Measurements from ENCODE around the gene FAM3C.

Gene FAM3C

GRCh38 chr7:121410829-121411596 lies 14.9 kb upstream of the FAM3C start:
- TF ChIP-seq ISL1 (CRISPR knock-in tag; IDR thresholded peaks at IDR 0.05) (no peak), TSHZ2 (CRISPR knock-in tag; IDR thresholded peaks at IDR 0.05) (no peak), POU6F1 (CRISPR knock-in tag; IDR thresholded peaks at IDR 0.05; ENCODE audit: borderline replicate concordance, low read depth) (no peak), ESRRG (CRISPR knock-in tag; IDR thresholded peaks at IDR 0.05) (no peak), CSDC2 (CRISPR knock-in tag; IDR thresholded peaks at IDR 0.05) (no peak), SNAI2 (CRISPR knock-in tag; IDR thresholded peaks at IDR 0.05) (no peak), ZNF8 (CRISPR knock-in tag; IDR thresholded peaks at IDR 0.05) (no peak), ZNF70 (CRISPR knock-in tag; IDR thresholded peaks at IDR 0.05) (no peak), ARNTL (CRISPR knock-in tag; IDR thresholded peaks at IDR 0.05; ENCODE audit: borderline replicate concordance, low read depth) (no peak), PATZ1 (CRISPR knock-in tag; IDR thresholded peaks at IDR 0.05; ENCODE audit: borderline replicate concordance) (no peak), ZFP30 (CRISPR knock-in tag; IDR thresholded peaks at IDR 0.05) (no peak), TCF4 (CRISPR knock-in tag; IDR thresholded peaks at IDR 0.05; ENCODE audit: borderline replicate concordance) (no peak), PPARA (CRISPR knock-in tag; IDR thresholded peaks at IDR 0.05; ENCODE audit: borderline replicate concordance) (no peak), GLIS3 (CRISPR knock-in tag; IDR thresholded peaks at IDR 0.05) (no peak), CREB5 (CRISPR knock-in tag; IDR thresholded peaks at IDR 0.05; ENCODE audit: low read depth) (no peak), BACH2 (CRISPR knock-in tag; IDR thresholded peaks at IDR 0.05; ENCODE audit: borderline replicate concordance) (no peak)
- ATAC-seq: no peak

GRCh38 chr7:121406944-121407343 lies 10.8 kb upstream of the FAM3C start:
- TF ChIP-seq OSR1 (CRISPR knock-in tag; IDR thresholded peaks at IDR 0.05): no peak
- no peak for TF ChIP-seq TOX (CRISPR knock-in tag; IDR thresholded peaks at IDR 0.05; ENCODE audit: borderline replicate concordance)
- no peak for TF ChIP-seq ISL1 (CRISPR knock-in tag; IDR thresholded peaks at IDR 0.05)
- no peak for TF ChIP-seq CSRNP3 (CRISPR knock-in tag; IDR thresholded peaks at IDR 0.05)
- no peak for TF ChIP-seq BACH2 (CRISPR knock-in tag; IDR thresholded peaks at IDR 0.05; ENCODE audit: borderline replicate concordance)
- no peak for TF ChIP-seq PPARA (CRISPR knock-in tag; IDR thresholded peaks at IDR 0.05; ENCODE audit: borderline replicate concordance)
- no peak for TF ChIP-seq POU6F1 (CRISPR knock-in tag; IDR thresholded peaks at IDR 0.05; ENCODE audit: borderline replicate concordance, low read depth)
- TF ChIP-seq CREB5 (CRISPR knock-in tag; IDR thresholded peaks at IDR 0.05; ENCODE audit: low read depth): no peak
- TF ChIP-seq ARNTL (CRISPR knock-in tag; IDR thresholded peaks at IDR 0.05; ENCODE audit: borderline replicate concordance, low read depth): no peak
- TF ChIP-seq TCF4 (CRISPR knock-in tag; IDR thresholded peaks at IDR 0.05; ENCODE audit: borderline replicate concordance): no peak
- TF ChIP-seq ZNF565 (CRISPR knock-in tag; conservative IDR thresholded peaks at IDR 0.05; ENCODE audit: low read depth): no peak
- TF ChIP-seq ZNF8 (CRISPR knock-in tag; IDR thresholded peaks at IDR 0.05): no peak
- no peak for TF ChIP-seq ESRRG (CRISPR knock-in tag; IDR thresholded peaks at IDR 0.05)
- ATAC-seq: no peak

All from SK-N-SH treated with all-trans-retinoic acid at 6 μM for 48 hours (cell line).